Chondrocyte (in vitro differentiated cells): ENCODE measurements around the gene ACER2. TPM values are rescaled to one million over a fixed set of nuclear protein-coding genes. Genes with fewer than 3 reads are reported as not detected.
"Not testable (repeated sequence)": the region's sequence is repeated elsewhere in the genome, so short reads cannot be mapped to it uniquely, and the experiment has no call there.

ENCODE experiments used
- DNase-seq: peaks from one replicate; pipeline ENCODE4 v3.0.0; 2021; ENCODE audit warnings: mixed read lengths, low spot score
- H3K27ac Mint-ChIP-seq: one replicate; pipeline ENCODE4 v1.8.0; 2021; ENCODE audit warnings: mild to moderate bottlenecking, moderate library complexity, mixed read lengths; ENCODE audit not compliant: unreplicated experiment
- H3K27me3 Mint-ChIP-seq: 2 replicates; pipeline ENCODE4 v1.8.0; 2021; ENCODE audit warnings: low read depth, mixed read lengths
- H3K36me3 Mint-ChIP-seq: 2 replicates; pipeline ENCODE4 v1.8.0; 2021; ENCODE audit warnings: low read depth, mixed read lengths
- H3K4me1 Mint-ChIP-seq: 2 replicates; pipeline ENCODE4 v1.8.0; 2021; ENCODE audit warnings: low read depth, mild to moderate bottlenecking, mixed read lengths
- H3K4me3 Mint-ChIP-seq: one replicate; pipeline ENCODE4 v1.8.0; 2021; ENCODE audit warnings: mild to moderate bottlenecking, moderate library complexity, mixed read lengths; ENCODE audit not compliant: unreplicated experiment
- H3K9me3 Mint-ChIP-seq: 2 replicates; pipeline ENCODE4 v1.8.0; 2021; ENCODE audit warnings: low read depth, mixed read lengths
- CTCF ChIP-seq: fragments of 200-600 bp; sonication (generic); IDR thresholded peaks from 2 replicates; pipeline ENCODE4 v1.5.0; 2021; ENCODE audit warnings: antibody characterized with exemption, mild to moderate bottlenecking, moderate library complexity
- total RNA-seq: library from RNA; stranded (reverse); gene quantifications from 3 replicates; pipeline ENCODE4 v1.2.1, GENCODE V29; 2021

Gene ACER2
- total RNA-seq, 1 donor from 2014 or later, result 0.65 TPM

- Mint-ChIP-seq H3K9me3 (no peaks in the 10 kb centered on the region), H3K4me3 (no peak overlapping the region), H3K27me3 (no peaks in the 10 kb centered on the region), H3K4me1 (peaks cover 12% of the 10 kb centered on the region), H3K36me3 (no peaks in the 10 kb centered on the region), H3K27ac (peak overlapping the region; percentile 12)
- DNase-seq, result no peak
- no peak for TF ChIP-seq CTCF
Observed at GRCh38 chr9:19430201-19430760, 21.5 kb downstream of the ACER2 start.

GRCh38 chr9:19431361-19432171 is 22.8 kb downstream of the ACER2 start:
- Mint-ChIP-seq H3K36me3 (no peaks in the 10 kb centered on the region), H3K9me3 (no peaks in the 10 kb centered on the region), H3K4me3 (no peak overlapping the region), H3K4me1 (peaks cover 12% of the 10 kb centered on the region), H3K27me3 (no peaks in the 10 kb centered on the region), H3K27ac (peak overlapping the region; percentile 49)
- DNase-seq, result no peak
- no peak for TF ChIP-seq CTCF

- Mint-ChIP-seq H3K4me1 (peaks cover 12% of the 10 kb centered on the region), H3K27ac (no peak overlapping the region), H3K9me3 (no peaks in the 10 kb centered on the region), H3K36me3 (no peaks in the 10 kb centered on the region), H3K27me3 (no peaks in the 10 kb centered on the region), H3K4me3 (no peak overlapping the region)
- DNase-seq, result no peak
- TF ChIP-seq CTCF, result no peak
Observed at GRCh38 chr9:19432473-19432872, 23.7 kb downstream of the ACER2 start.

GRCh38 chr9:19433729-19434128 is 24.9 kb downstream of the ACER2 start:
- peaks cover 12% of the 10 kb centered on the region for H3K4me1 Mint-ChIP-seq
- not testable (repeated sequence) for H3K36me3 Mint-ChIP-seq, H3K27me3 Mint-ChIP-seq, H3K4me3 Mint-ChIP-seq, DNase-seq, H3K27ac Mint-ChIP-seq, H3K9me3 Mint-ChIP-seq

GRCh38 chr9:19440376-19440775 is 31.6 kb downstream of the ACER2 start:
- Mint-ChIP-seq H3K27me3 (no peaks in the 10 kb centered on the region), H3K4me1 (no peaks in the 10 kb centered on the region), H3K4me3 (no peak overlapping the region), H3K27ac (no peak overlapping the region), H3K9me3 (no peaks in the 10 kb centered on the region), H3K36me3 (no peaks in the 10 kb centered on the region)
- no peak for DNase-seq
- TF ChIP-seq CTCF, result no peak
